HepG2 (cell line): ENCODE results near the gene LRPPRC. TPM values are rescaled to one million over a fixed set of nuclear protein-coding genes. Genes with fewer than 3 reads are reported as not detected.

ENCODE experiments used
- JDP2 ChIP-seq: sonication (generic); formaldehyde crosslinking; IDR thresholded peaks from 2 replicates; pipeline ENCODE4 v1.8.1; 2022; ENCODE audit warnings: missing genetic modification reagents, borderline replicate concordance
- KMT2B ChIP-seq: IDR thresholded peaks from 2 replicates; pipeline ENCODE4 v1.6.1; 2016; ENCODE audit warnings: missing genetic modification reagents, missing compliant biosample characterization
- NCOA1 ChIP-seq: sonication (generic); formaldehyde crosslinking; IDR thresholded peaks from 2 replicates; pipeline ENCODE4 v1.9.0; 2021; ENCODE audit warnings: missing genetic modification reagents
- SP4 ChIP-seq: sonication (generic); formaldehyde crosslinking; IDR thresholded peaks from 2 replicates; pipeline ENCODE4 v1.8.1; 2023; ENCODE audit warnings: mild to moderate bottlenecking, missing genetic modification reagents
- ZFP37 ChIP-seq: sonication (generic); formaldehyde crosslinking; IDR thresholded peaks from 2 replicates; pipeline ENCODE4 v1.4.0; 2020; ENCODE audit warnings: missing genetic modification reagents, borderline replicate concordance
- ZMYM4 ChIP-seq: sonication (generic); formaldehyde crosslinking; IDR thresholded peaks from 2 replicates; pipeline ENCODE4 v1.8.1; 2023; ENCODE audit warnings: mild to moderate bottlenecking, missing genetic modification reagents
- ZNF274 ChIP-seq: sonication (generic); formaldehyde crosslinking; IDR thresholded peaks from 2 replicates; pipeline ENCODE4 v1.5.1; 2020; ENCODE audit warnings: mild to moderate bottlenecking, missing genetic modification reagents
- ZNF431 ChIP-seq: sonication (generic); formaldehyde crosslinking; IDR thresholded peaks from 2 replicates; pipeline ENCODE4 v1.9.0; 2022; ENCODE audit warnings: missing genetic modification reagents, low read depth, mild to moderate bottlenecking, borderline replicate concordance
- ZNF598 ChIP-seq: sonication (generic); formaldehyde crosslinking; IDR thresholded peaks from 2 replicates; pipeline ENCODE4 v1.5.1; 2020; ENCODE audit warnings: mild to moderate bottlenecking, missing genetic modification reagents, borderline replicate concordance
- ZNF614 ChIP-seq: IDR thresholded peaks from 2 replicates; pipeline ENCODE4 v1.6.1; 2018; ENCODE audit warnings: missing biosample characterization, missing genetic modification reagents, inconsistent platforms, borderline replicate concordance
- ZNF761 ChIP-seq: sonication (generic); formaldehyde crosslinking; conservative IDR thresholded peaks from 2 replicates; pipeline ENCODE4 v1.4.0; 2020; ENCODE audit warnings: mild to moderate bottlenecking, missing genetic modification reagents
- polyA plus RNA-seq, 8 experiments: library from polyadenylated mRNA; depleted of rRNA in 3 of 8; stranded (reverse) in 7 of 8; unstranded in 1 of 8; fragments of >200 nt; fragmentation: Illumina TruSeq in 4 of 8; extraction: Trizol in 4 of 8; gene quantifications; 2 replicates each; pipeline versions ENCODE4 v1.2.1 to v1.2.3, GENCODE V29; 2011 to 2016; ENCODE audit warnings: low read depth in 4 of 8, missing spikeins in 1 of 8, mixed read lengths in 1 of 8; ENCODE audit not compliant: insufficient read depth in 1 of 8
- total RNA-seq, 5 experiments: library from RNA; depleted of rRNA; stranded (reverse); fragments of >200 nt; fragmentation: Illumina TruSeq; extraction: Trizol; gene quantifications; 2 replicates each; pipeline ENCODE4 v1.2.3, GENCODE V29; 2016; ENCODE audit warnings: low read depth in 1 of 5
- TF ChIP-seq, protein P1 (sequence below): IDR thresholded peaks from 2 replicates; pipeline ENCODE4 v1.6.1; 2012; ENCODE audit warnings: inconsistent platforms
- TF ChIP-seq, protein P2 (sequence below): sonication (generic); formaldehyde crosslinking; IDR thresholded peaks from 2 replicates; pipeline ENCODE4 v1.5.1; 2020; ENCODE audit warnings: mild to moderate bottlenecking, missing genetic modification reagents, moderate library complexity
- TF ChIP-seq, protein P3 (sequence below): fragments of 450-650 bp; IDR thresholded peaks from 2 replicates; pipeline ENCODE4 v1.6.1; 2017; ENCODE audit warnings: mild to moderate bottlenecking
- TF ChIP-seq, protein P4 (sequence below), 2 experiments: fragments of 450-650 bp in 1 of 2; sonication (generic) in 1 of 2; formaldehyde crosslinking in 1 of 2; IDR thresholded peaks; 2 replicates each; pipeline versions ENCODE4 v1.6.1 to v1.8.0; 2016 to 2022; ENCODE audit warnings: antibody characterized with exemption in 1 of 2, mild to moderate bottlenecking in 1 of 2, missing genetic modification reagents in 1 of 2

LRPPRC gene
- total and polyA plus RNA-seq, 2 of the 13 experiments (the other 11 are each of a cell fraction or from before 2014, with no cell fraction given): 117 to 167 TPM

DNA sequence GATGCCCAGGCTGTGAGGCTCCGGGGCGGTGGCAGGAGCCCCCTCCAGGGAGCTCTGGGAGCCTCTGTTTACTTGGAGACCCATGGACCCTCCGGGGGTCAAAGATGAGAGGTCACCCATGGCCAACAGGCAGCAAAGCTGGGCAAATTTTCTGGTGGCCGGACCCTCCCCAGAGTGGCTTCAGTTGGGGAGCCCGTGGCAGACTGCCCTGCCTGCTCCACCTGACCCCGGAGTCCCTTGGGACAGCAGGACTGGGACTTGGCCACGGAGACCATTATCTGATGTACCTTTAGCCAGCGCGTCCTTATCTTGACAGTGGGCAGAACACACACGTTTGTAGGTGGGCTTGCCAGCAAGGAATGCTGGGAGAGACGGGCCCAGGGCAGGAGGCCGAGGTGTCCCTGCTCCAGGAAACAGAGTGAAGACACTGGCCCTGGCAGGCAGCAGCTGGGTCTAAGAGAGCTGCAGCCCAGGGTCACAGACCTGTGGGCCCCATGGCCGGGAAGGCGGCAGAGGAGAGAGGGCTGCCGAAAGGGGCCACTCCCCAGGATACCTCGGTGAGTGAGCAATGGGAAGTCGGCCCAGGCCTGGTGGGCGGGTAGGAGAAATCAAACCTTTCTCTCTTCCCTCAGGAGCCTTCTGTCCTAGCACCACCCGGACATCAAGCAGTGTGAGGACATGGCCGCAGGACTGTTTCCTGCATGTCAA is 157.1 kb downstream of the LRPPRC start, which contains the start of the genes ABCG5 and ABCG8 (continued):
- TF ChIP-seq ZNF274 (CRISPR knock-in tag) (peak; percentile 74; the same call in 1 of the 2 replicates), ZNF614 (no peak; the same call in 1 of the 2 replicates), KMT2B (CRISPR knock-in tag) (peak; percentile 14; the same call in 1 of the 2 replicates), ZNF598 (CRISPR knock-in tag) (peak; percentile 76; the same call in 1 of the 2 replicates), NCOA1 (CRISPR knock-in tag) (no peak), ZFP37 (CRISPR knock-in tag) (no peak), SP4 (CRISPR knock-in tag) (peak; percentile 74; the same call in 1 of the 2 replicates), ZMYM4 (CRISPR knock-in tag) (peak; percentile 47; the same call in 1 of the 2 replicates), JDP2 (CRISPR knock-in tag) (no peak), ZNF761 (0 out of 2 replicates have a peak, but pooled peaks have one; percentile 29), ZNF431 (CRISPR knock-in tag) (0 out of 2 replicates have a peak, but pooled peaks have one; percentile 38)
- TF ChIP-seq, protein P1, sequence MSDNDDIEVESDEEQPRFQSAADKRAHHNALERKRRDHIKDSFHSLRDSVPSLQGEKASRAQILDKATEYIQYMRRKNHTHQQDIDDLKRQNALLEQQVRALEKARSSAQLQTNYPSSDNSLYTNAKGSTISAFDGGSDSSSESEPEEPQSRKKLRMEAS: peak; percentile 64
- TF ChIP-seq, protein P2, sequence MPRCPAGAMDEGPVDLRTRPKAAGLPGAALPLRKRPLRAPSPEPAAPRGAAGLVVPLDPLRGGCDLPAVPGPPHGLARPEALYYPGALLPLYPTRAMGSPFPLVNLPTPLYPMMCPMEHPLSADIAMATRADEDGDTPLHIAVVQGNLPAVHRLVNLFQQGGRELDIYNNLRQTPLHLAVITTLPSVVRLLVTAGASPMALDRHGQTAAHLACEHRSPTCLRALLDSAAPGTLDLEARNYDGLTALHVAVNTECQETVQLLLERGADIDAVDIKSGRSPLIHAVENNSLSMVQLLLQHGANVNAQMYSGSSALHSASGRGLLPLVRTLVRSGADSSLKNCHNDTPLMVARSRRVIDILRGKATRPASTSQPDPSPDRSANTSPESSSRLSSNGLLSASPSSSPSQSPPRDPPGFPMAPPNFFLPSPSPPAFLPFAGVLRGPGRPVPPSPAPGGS (CRISPR knock-in tag): peak; percentile 43; the same call in 1 of the 2 replicates
- TF ChIP-seq, protein P3, sequence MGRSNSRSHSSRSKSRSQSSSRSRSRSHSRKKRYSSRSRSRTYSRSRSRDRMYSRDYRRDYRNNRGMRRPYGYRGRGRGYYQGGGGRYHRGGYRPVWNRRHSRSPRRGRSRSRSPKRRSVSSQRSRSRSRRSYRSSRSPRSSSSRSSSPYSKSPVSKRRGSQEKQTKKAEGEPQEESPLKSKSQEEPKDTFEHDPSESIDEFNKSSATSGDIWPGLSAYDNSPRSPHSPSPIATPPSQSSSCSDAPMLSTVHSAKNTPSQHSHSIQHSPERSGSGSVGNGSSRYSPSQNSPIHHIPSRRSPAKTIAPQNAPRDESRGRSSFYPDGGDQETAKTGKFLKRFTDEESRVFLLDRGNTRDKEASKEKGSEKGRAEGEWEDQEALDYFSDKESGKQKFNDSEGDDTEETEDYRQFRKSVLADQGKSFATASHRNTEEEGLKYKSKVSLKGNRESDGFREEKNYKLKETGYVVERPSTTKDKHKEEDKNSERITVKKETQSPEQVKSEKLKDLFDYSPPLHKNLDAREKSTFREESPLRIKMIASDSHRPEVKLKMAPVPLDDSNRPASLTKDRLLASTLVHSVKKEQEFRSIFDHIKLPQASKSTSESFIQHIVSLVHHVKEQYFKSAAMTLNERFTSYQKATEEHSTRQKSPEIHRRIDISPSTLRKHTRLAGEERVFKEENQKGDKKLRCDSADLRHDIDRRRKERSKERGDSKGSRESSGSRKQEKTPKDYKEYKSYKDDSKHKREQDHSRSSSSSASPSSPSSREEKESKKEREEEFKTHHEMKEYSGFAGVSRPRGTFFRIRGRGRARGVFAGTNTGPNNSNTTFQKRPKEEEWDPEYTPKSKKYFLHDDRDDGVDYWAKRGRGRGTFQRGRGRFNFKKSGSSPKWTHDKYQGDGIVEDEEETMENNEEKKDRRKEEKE: no peak
- TF ChIP-seq, protein P4, sequence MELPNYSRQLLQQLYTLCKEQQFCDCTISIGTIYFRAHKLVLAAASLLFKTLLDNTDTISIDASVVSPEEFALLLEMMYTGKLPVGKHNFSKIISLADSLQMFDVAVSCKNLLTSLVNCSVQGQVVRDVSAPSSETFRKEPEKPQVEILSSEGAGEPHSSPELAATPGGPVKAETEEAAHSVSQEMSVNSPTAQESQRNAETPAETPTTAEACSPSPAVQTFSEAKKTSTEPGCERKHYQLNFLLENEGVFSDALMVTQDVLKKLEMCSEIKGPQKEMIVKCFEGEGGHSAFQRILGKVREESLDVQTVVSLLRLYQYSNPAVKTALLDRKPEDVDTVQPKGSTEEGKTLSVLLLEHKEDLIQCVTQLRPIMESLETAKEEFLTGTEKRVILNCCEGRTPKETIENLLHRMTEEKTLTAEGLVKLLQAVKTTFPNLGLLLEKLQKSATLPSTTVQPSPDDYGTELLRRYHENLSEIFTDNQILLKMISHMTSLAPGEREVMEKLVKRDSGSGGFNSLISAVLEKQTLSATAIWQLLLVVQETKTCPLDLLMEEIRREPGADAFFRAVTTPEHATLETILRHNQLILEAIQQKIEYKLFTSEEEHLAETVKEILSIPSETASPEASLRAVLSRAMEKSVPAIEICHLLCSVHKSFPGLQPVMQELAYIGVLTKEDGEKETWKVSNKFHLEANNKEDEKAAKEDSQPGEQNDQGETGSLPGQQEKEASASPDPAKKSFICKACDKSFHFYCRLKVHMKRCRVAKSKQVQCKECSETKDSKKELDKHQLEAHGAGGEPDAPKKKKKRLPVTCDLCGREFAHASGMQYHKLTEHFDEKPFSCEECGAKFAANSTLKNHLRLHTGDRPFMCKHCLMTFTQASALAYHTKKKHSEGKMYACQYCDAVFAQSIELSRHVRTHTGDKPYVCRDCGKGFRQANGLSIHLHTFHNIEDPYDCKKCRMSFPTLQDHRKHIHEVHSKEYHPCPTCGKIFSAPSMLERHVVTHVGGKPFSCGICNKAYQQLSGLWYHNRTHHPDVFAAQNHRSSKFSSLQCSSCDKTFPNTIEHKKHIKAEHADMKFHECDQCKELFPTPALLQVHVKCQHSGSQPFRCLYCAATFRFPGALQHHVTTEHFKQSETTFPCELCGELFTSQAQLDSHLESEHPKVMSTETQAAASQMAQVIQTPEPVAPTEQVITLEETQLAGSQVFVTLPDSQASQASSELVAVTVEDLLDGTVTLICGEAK (IDR thresholded peaks at IDR 0.05): peak; percentile 69; the same call in 1 of the 2 replicates
- TF ChIP-seq, protein P4 (CRISPR knock-in tag; IDR thresholded peaks at IDR 0.05): peak; percentile 24; the same call in 1 of the 2 replicates
